ENCODE results near the gene LPCAT1.

DNA sequence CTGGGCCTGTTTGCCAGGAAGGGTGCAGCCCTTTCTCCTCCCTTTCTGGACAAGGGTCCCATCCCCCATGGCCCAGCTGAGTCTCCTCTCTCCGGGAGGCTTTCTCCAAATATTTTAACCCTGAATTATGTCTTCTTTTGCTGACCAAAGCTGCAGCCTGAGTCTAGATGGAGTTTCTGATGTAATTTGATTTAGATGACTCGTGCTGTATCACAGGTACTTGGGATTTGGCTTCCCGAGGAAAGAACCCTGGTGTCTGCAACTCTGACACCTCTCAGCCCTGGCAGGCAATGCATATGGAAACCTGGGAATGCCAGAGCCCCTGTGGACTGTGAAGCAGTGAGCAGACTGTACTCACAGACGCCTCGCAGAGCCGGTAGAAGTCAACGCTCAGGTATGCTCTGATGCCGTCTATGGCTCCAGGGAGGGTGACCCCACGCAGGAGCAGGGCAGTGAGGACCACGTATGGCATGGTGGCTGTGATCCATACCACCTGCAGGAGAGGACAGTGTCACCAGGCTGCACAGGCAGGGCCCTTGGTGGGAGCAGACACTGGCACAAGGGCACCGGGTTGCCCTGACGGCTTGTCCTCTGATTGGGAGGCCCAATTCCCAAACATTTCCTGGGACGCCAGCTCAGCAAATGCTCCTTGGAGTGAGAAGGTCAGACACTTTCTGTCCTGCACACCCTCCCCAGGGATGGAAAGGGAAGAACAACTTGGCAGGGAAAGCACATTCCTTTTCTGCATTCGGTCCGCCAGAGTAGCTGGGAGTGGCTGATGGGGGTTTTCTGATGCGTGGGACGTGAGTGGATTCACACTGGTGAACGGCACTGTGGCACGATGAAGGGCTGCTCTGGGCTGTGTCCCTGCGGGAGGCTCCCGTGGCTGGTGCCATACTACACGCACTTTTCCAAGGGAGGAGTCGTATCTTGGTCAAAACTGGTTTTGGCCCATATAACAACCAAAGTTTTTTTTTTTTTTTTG is 103.3 kb downstream of the LPCAT1 start:
- TF ChIP-seq FOXA1 (IDR thresholded peaks at IDR 0.05) (no peak), FOXA1 (CRISPR knock-in tag; IDR thresholded peaks at IDR 0.05) (no peak), ZNF614 (CRISPR knock-in tag; IDR thresholded peaks at IDR 0.05; ENCODE audit: borderline replicate concordance) (no peak), KDM5A (IDR thresholded peaks at IDR 0.05; ENCODE audit: borderline replicate concordance, low read length) (no peak), CHD2 (IDR thresholded peaks at IDR 0.05; ENCODE audit: low read depth, low read length) (no peak), ONECUT2 (CRISPR knock-in tag; IDR thresholded peaks at IDR 0.05) (no peak), NCOR1 (IDR thresholded peaks at IDR 0.05; ENCODE audit: borderline replicate concordance, low read length) (no peak), TCF12 (IDR thresholded peaks at IDR 0.05) (no peak), TCF12 (CRISPR knock-in tag; IDR thresholded peaks at IDR 0.05) (no peak), ZNF549 (CRISPR knock-in tag; IDR thresholded peaks at IDR 0.05) (no peak), ZFP41 (CRISPR knock-in tag; IDR thresholded peaks at IDR 0.05; ENCODE audit: borderline replicate concordance) (no peak), TBX2 (CRISPR knock-in tag; IDR thresholded peaks at IDR 0.05; ENCODE audit: borderline replicate concordance) (no peak), JUND (CRISPR knock-in tag; IDR thresholded peaks at IDR 0.05) (no peak)
- TF ChIP-seq, protein P1, sequence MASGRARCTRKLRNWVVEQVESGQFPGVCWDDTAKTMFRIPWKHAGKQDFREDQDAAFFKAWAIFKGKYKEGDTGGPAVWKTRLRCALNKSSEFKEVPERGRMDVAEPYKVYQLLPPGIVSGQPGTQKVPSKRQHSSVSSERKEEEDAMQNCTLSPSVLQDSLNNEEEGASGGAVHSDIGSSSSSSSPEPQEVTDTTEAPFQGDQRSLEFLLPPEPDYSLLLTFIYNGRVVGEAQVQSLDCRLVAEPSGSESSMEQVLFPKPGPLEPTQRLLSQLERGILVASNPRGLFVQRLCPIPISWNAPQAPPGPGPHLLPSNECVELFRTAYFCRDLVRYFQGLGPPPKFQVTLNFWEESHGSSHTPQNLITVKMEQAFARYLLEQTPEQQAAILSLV (CRISPR knock-in tag; IDR thresholded peaks at IDR 0.05; ENCODE audit: borderline replicate concordance): no peak
- TF ChIP-seq, protein P2, sequence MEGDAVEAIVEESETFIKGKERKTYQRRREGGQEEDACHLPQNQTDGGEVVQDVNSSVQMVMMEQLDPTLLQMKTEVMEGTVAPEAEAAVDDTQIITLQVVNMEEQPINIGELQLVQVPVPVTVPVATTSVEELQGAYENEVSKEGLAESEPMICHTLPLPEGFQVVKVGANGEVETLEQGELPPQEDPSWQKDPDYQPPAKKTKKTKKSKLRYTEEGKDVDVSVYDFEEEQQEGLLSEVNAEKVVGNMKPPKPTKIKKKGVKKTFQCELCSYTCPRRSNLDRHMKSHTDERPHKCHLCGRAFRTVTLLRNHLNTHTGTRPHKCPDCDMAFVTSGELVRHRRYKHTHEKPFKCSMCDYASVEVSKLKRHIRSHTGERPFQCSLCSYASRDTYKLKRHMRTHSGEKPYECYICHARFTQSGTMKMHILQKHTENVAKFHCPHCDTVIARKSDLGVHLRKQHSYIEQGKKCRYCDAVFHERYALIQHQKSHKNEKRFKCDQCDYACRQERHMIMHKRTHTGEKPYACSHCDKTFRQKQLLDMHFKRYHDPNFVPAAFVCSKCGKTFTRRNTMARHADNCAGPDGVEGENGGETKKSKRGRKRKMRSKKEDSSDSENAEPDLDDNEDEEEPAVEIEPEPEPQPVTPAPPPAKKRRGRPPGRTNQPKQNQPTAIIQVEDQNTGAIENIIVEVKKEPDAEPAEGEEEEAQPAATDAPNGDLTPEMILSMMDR (CRISPR knock-in tag; IDR thresholded peaks at IDR 0.05): no peak
- TF ChIP-seq, protein P3, sequence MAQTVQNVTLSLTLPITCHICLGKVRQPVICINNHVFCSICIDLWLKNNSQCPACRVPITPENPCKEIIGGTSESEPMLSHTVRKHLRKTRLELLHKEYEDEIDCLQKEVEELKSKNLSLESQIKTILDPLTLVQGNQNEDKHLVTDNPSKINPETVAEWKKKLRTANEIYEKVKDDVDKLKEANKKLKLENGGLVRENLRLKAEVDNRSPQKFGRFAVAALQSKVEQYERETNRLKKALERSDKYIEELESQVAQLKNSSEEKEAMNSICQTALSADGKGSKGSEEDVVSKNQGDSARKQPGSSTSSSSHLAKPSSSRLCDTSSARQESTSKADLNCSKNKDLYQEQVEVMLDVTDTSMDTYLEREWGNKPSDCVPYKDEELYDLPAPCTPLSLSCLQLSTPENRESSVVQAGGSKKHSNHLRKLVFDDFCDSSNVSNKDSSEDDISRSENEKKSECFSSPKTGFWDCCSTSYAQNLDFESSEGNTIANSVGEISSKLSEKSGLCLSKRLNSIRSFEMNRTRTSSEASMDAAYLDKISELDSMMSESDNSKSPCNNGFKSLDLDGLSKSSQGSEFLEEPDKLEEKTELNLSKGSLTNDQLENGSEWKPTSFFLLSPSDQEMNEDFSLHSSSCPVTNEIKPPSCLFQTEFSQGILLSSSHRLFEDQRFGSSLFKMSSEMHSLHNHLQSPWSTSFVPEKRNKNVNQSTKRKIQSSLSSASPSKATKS (CRISPR knock-in tag; IDR thresholded peaks at IDR 0.05): no peak

Data from HepG2 (cell line).